22Rv1 (cell line): ENCODE measurements around the gene EPS15.

ENCODE experiments used
- CTCF ChIP-seq: fragments of 450-650 bp; IDR thresholded peaks from 2 replicates; pipeline ENCODE4 v1.5.1; 2017; ENCODE audit warnings: mild to moderate bottlenecking
- ZFX ChIP-seq: fragments of 450-650 bp; IDR thresholded peaks from 2 replicates; pipeline ENCODE4 v1.6.1; 2017; ENCODE audit warnings: antibody characterized with exemption, borderline replicate concordance

DNA sequence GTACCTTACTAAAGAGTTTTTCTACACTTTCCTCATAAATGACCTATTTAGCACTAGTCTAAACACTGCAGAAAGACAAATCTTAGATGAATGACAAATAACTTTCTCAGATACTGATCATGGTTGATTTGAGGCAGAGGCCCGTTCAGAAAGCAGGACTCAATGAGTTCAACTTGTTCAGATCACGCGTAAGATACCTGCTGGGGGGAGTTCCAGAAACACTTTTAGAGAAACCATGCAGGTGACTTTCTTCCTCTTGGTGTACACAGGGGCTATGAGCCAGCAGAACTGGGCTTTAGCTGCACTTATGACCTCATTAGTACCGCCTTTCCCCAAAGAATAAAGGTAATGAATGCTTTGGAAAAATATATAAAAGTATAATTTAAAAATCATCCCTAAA, 149.9 kb downstream of the EPS15 start:
- TF ChIP-seq CTCF = no peak
- TF ChIP-seq ZFX = no peak
